Measurements from ENCODE around the gene TMEM192.

DNA sequence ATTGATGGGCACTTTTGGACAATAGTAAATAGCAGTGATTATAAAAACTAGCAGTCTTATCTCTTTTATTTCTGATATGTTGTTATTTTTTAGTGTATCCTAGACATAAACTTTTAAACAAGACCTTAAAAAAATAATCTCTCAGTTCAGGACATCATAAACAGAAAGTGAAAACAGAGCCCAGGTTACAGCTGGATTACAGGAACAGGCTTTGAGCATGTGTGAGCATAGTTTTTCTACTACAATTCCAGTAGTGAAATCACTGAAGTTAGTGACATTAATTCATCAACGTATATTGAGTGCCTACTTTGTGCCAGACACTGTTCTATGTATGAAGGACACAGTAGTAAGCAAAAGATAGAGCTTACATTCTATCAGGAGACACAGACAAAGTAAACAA is 42.1 kb downstream of the TMEM192 start:
- TF ChIP-seq, protein P1, sequence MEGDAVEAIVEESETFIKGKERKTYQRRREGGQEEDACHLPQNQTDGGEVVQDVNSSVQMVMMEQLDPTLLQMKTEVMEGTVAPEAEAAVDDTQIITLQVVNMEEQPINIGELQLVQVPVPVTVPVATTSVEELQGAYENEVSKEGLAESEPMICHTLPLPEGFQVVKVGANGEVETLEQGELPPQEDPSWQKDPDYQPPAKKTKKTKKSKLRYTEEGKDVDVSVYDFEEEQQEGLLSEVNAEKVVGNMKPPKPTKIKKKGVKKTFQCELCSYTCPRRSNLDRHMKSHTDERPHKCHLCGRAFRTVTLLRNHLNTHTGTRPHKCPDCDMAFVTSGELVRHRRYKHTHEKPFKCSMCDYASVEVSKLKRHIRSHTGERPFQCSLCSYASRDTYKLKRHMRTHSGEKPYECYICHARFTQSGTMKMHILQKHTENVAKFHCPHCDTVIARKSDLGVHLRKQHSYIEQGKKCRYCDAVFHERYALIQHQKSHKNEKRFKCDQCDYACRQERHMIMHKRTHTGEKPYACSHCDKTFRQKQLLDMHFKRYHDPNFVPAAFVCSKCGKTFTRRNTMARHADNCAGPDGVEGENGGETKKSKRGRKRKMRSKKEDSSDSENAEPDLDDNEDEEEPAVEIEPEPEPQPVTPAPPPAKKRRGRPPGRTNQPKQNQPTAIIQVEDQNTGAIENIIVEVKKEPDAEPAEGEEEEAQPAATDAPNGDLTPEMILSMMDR (conservative IDR thresholded peaks at IDR 0.05; ENCODE audit: low read depth in 2 of 2), result no peak
- TF ChIP-seq EZH2phosphoT487 (IDR thresholded peaks at IDR 0.05; ENCODE audit: unreplicated experiment), result no peak
- TF ChIP-seq EZH2 (IDR thresholded peaks at IDR 0.05; ENCODE audit: low read depth, unreplicated experiment), result no peak
- no peak for TF ChIP-seq POLR2AphosphoS5 (IDR thresholded peaks at IDR 0.05; ENCODE audit: low read depth)
- no peak for TF ChIP-seq CREB1 (CRISPR knock-in tag; IDR thresholded peaks at IDR 0.05; ENCODE audit: low read depth)
- TF ChIP-seq, protein P2, sequence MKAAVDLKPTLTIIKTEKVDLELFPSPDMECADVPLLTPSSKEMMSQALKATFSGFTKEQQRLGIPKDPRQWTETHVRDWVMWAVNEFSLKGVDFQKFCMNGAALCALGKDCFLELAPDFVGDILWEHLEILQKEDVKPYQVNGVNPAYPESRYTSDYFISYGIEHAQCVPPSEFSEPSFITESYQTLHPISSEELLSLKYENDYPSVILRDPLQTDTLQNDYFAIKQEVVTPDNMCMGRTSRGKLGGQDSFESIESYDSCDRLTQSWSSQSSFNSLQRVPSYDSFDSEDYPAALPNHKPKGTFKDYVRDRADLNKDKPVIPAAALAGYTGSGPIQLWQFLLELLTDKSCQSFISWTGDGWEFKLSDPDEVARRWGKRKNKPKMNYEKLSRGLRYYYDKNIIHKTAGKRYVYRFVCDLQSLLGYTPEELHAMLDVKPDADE (IDR thresholded peaks at IDR 0.05), result no peak

All from GM23338 (cell line).